HepG2 (cell line): ENCODE measurements around the gene RUSC1. TPM values are rescaled to one million over a fixed set of nuclear protein-coding genes. Genes with fewer than 3 reads are reported as not detected.
A peak's percentile ranks its signal among the peaks of the same experiment; 100 is the strongest.

ENCODE experiments used
- ARNT2 ChIP-seq: sonication (generic); formaldehyde crosslinking; IDR thresholded peaks from 2 replicates; pipeline ENCODE4 v1.8.0; 2022; ENCODE audit warnings: mild to moderate bottlenecking, low read depth, missing genetic modification reagents, moderate library complexity
- BHLHE40 ChIP-seq: IDR thresholded peaks from 2 replicates; pipeline ENCODE4 v1.6.1; 2011; ENCODE audit warnings: low read length, improper control_type of control experiment
- HNRNPL ChIP-seq: fragments of 200-400 bp; formaldehyde crosslinking; IDR thresholded peaks from 2 replicates; pipeline ENCODE4 v1.6.1; 2017; ENCODE audit warnings: mild to moderate bottlenecking, low read depth, low read length
- ISX ChIP-seq: sonication (generic); formaldehyde crosslinking; conservative IDR thresholded peaks from 2 replicates; pipeline ENCODE4 v1.5.0; 2020; ENCODE audit warnings: missing genetic modification reagents
- KAT8 ChIP-seq: IDR thresholded peaks from 2 replicates; pipeline ENCODE4 v1.6.1; 2016; ENCODE audit warnings: missing genetic modification reagents, missing compliant biosample characterization
- KLF15 ChIP-seq: sonication (generic); formaldehyde crosslinking; IDR thresholded peaks from 2 replicates; pipeline ENCODE4 v1.8.1; 2023; ENCODE audit warnings: borderline replicate concordance, mild to moderate bottlenecking, inconsistent platforms, missing genetic modification reagents, mixed read lengths
- MLX ChIP-seq: IDR thresholded peaks from 2 replicates; pipeline ENCODE4 v1.6.1; 2016
- MYPOP ChIP-seq: sonication (generic); formaldehyde crosslinking; IDR thresholded peaks from 2 replicates; pipeline ENCODE4 v1.8.1; 2023; ENCODE audit warnings: mild to moderate bottlenecking, moderate library complexity, missing genetic modification reagents
- NFAT5 ChIP-seq: sonication (generic); formaldehyde crosslinking; IDR thresholded peaks from 2 replicates; pipeline ENCODE4 v1.4.0; 2020; ENCODE audit warnings: missing genetic modification reagents
- THAP7 ChIP-seq: sonication (generic); formaldehyde crosslinking; IDR thresholded peaks from 2 replicates; pipeline ENCODE4 v1.8.1; 2023; ENCODE audit warnings: mild to moderate bottlenecking, missing genetic modification reagents
- USF2 ChIP-seq, 2 experiments: sonication (generic) in 1 of 2; formaldehyde crosslinking in 1 of 2; IDR thresholded peaks; 2 replicates each; pipeline versions ENCODE4 v1.5.1 to v1.6.1; 2011 to 2020; ENCODE audit warnings: borderline replicate concordance in 1 of 2, low read depth in 1 of 2, low read length in 1 of 2, mild to moderate bottlenecking in 1 of 2, missing genetic modification reagents in 1 of 2, moderate library complexity in 1 of 2
- ZC3H4 ChIP-seq: sonication (generic); formaldehyde crosslinking; IDR thresholded peaks from 2 replicates; pipeline ENCODE4 v1.4.0; 2020; ENCODE audit warnings: missing genetic modification reagents, borderline replicate concordance
- ZNF160 ChIP-seq: sonication (generic); formaldehyde crosslinking; IDR thresholded peaks from 2 replicates; pipeline ENCODE4 v1.8.0; 2022; ENCODE audit warnings: mild to moderate bottlenecking, inconsistent platforms, missing genetic modification reagents
- ZNF275 ChIP-seq: sonication (generic); formaldehyde crosslinking; IDR thresholded peaks from 2 replicates; pipeline ENCODE4 v1.8.0; 2022; ENCODE audit warnings: missing genetic modification reagents, mild to moderate bottlenecking, inconsistent platforms, borderline replicate concordance
- ZNF598 ChIP-seq: sonication (generic); formaldehyde crosslinking; IDR thresholded peaks from 2 replicates; pipeline ENCODE4 v1.5.1; 2020; ENCODE audit warnings: mild to moderate bottlenecking, missing genetic modification reagents, borderline replicate concordance
- polyA plus RNA-seq, 8 experiments: library from polyadenylated mRNA; depleted of rRNA in 3 of 8; stranded (reverse) in 7 of 8; unstranded in 1 of 8; fragments of >200 nt; fragmentation: Illumina TruSeq in 4 of 8; extraction: Trizol in 4 of 8; gene quantifications; 2 replicates each; pipeline versions ENCODE4 v1.2.1 to v1.2.3, GENCODE V29; 2011 to 2016; ENCODE audit warnings: low read depth in 4 of 8, missing spikeins in 1 of 8, mixed read lengths in 1 of 8; ENCODE audit not compliant: insufficient read depth in 1 of 8
- total RNA-seq, 5 experiments: library from RNA; depleted of rRNA; stranded (reverse); fragments of >200 nt; fragmentation: Illumina TruSeq; extraction: Trizol; gene quantifications; 2 replicates each; pipeline ENCODE4 v1.2.3, GENCODE V29; 2016; ENCODE audit warnings: low read depth in 1 of 5

The RUSC1 gene
- total and polyA plus RNA-seq, 2 of the 13 experiments (the other 11 are each of a cell fraction or from before 2014, with no cell fraction given), result 18.7 to 20.4 TPM

- no peak for TF ChIP-seq NFAT5 (CRISPR knock-in tag)
- TF ChIP-seq ZNF275 (CRISPR knock-in tag), result no peak
- TF ChIP-seq MLX (CRISPR knock-in tag), result no peak; the same call in 1 of the 2 replicates
- TF ChIP-seq BHLHE40, result no peak
- peak; percentile 55; the same call in 1 of the 2 replicates for TF ChIP-seq KAT8
- TF ChIP-seq ARNT2 (CRISPR knock-in tag), result 0 out of 2 replicates have a peak, but pooled peaks have one; percentile 44
- TF ChIP-seq ZNF160 (CRISPR knock-in tag), result no peak
- no peak for TF ChIP-seq ZNF598 (CRISPR knock-in tag)
- TF ChIP-seq KLF15 (CRISPR knock-in tag), result 0 out of 2 replicates have a peak, but pooled peaks have one; percentile 45
- TF ChIP-seq HNRNPL, result no peak
- no peak; the same call in 1 of the 2 replicates for TF ChIP-seq MYPOP (CRISPR knock-in tag)
- TF ChIP-seq ISX (CRISPR knock-in tag), result no peak
- TF ChIP-seq ZC3H4 (CRISPR knock-in tag), result no peak
- TF ChIP-seq USF2 (IDR thresholded peaks at IDR 0.05; ENCODE audit: low read depth, low read length), result no peak
- no peak for TF ChIP-seq USF2 (CRISPR knock-in tag; IDR thresholded peaks at IDR 0.05; ENCODE audit: borderline replicate concordance)
- 0 out of 2 replicates have a peak, but pooled peaks have one; percentile 52 for TF ChIP-seq THAP7 (CRISPR knock-in tag)
These were observed 43.4 kb upstream of the RUSC1 start, which contains the start of gene HCN3 (continued) for GRCh38 chr1:155277070-155277901.
